ENCODE data around the gene BRSK1. TPM values are rescaled to one million over a fixed set of nuclear protein-coding genes. Genes with fewer than 3 reads are reported as not detected.

BRSK1 gene
- total RNA-seq, 1 donor from 2014 or later = 23.9 TPM

DNA sequence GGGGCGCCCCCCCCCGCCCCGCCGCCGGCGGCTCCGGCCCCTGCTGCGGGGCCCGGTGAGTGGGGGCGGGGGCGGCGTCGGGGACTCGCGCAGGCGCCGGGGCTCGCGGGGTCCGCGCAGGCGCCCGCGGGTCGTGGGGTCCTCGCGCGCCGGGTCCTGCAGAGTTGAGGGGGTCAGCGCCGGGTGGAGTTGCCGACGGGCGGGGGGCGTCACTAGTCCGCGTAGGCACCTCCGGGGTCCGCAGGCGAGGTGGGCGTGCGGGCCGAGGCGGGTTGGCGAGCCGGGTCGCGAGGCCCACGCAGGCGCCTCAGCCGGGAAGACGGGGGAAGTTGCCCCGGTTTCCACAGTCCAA is 25.3 kb upstream of the BRSK1 start:
- TF ChIP-seq CTCF (IDR thresholded peaks at IDR 0.05) = no peak
- Mint-ChIP-seq H3K27me3 (ENCODE audit: unreplicated experiment) (no peaks in the 10 kb centered on the region), H3K27ac (ENCODE audit: unreplicated experiment) (peak overlapping the region; percentile 98), H3K36me3 (ENCODE audit: unreplicated experiment) (peaks cover 2% of the 10 kb centered on the region), H3K4me1 (ENCODE audit: unreplicated experiment) (peaks cover 47% of the 10 kb centered on the region), H3K9me3 (ENCODE audit: unreplicated experiment) (no peaks in the 10 kb centered on the region), H3K4me3 (ENCODE audit: unreplicated experiment) (peak overlapping the region; percentile 81)
- DNase-seq (ENCODE audit: extremely low spot score, unreplicated experiment) = no peak

- TF ChIP-seq CTCF (IDR thresholded peaks at IDR 0.05) = no peak
- Mint-ChIP-seq H3K9me3 (ENCODE audit: unreplicated experiment) (no peaks in the 10 kb centered on the region), H3K27me3 (ENCODE audit: unreplicated experiment) (no peaks in the 10 kb centered on the region), H3K27ac (ENCODE audit: unreplicated experiment) (peak within 1 kb of the TSS; percentile 98), H3K4me1 (ENCODE audit: unreplicated experiment) (peaks cover 45% of the 10 kb centered on the region), H3K4me3 (ENCODE audit: unreplicated experiment) (peak within 1 kb of the TSS; percentile 95), H3K36me3 (ENCODE audit: unreplicated experiment) (peaks cover 2% of the 10 kb centered on the region)
- peak; percentile 100 for DNase-seq (ENCODE audit: extremely low spot score, unreplicated experiment)
Observed at GRCh38 chr19:55258828-55259539, 24.8 kb upstream of the BRSK1 start, which contains the start of gene PPP6R1. Gene PPP6R1, minus strand, starts transcription at chr19:55259017. Its CDS starts 11,914 bp downstream, at chr19:55247103.

- Mint-ChIP-seq H3K27me3 (ENCODE audit: unreplicated experiment) (no peaks in the 10 kb centered on the region), H3K9me3 (ENCODE audit: unreplicated experiment) (no peaks in the 10 kb centered on the region), H3K4me3 (ENCODE audit: unreplicated experiment) (peak overlapping the region; percentile 81), H3K27ac (ENCODE audit: unreplicated experiment) (peak overlapping the region; percentile 98), H3K36me3 (ENCODE audit: unreplicated experiment) (peaks cover 2% of the 10 kb centered on the region), H3K4me1 (ENCODE audit: unreplicated experiment) (peaks cover 43% of the 10 kb centered on the region)
- no peak for DNase-seq (ENCODE audit: extremely low spot score, unreplicated experiment)
- no peak for TF ChIP-seq CTCF (IDR thresholded peaks at IDR 0.05)
Observed at GRCh38 chr19:55259540-55260210, 24.1 kb upstream of the BRSK1 start.

DNA sequence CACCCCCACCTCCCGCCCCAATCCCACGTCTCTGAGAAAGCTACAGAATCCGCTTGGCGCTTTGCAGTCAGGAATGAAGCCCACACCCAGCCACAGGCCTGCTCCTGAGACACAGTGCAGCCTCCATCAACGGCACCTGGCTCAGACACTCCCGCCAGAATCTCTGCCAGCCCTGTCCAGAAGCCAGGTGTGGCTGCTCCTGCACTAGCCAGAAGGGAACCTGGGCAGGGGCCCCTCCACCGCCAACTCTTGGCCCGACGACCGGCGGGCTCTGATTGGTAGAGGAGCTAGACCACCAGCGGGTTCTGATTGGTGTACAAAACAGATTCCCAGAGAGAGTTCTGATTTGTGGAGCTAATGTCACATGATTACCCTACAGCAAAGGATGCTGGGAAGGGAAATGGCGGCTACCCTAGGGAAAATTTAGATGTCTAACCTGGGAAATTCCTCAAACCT is 22.1 kb upstream of the BRSK1 start:
- no peak for TF ChIP-seq CTCF (IDR thresholded peaks at IDR 0.05)
- no peak for DNase-seq (ENCODE audit: extremely low spot score, unreplicated experiment)
- Mint-ChIP-seq H3K9me3 (ENCODE audit: unreplicated experiment) (peaks cover 4% of the 10 kb centered on the region), H3K4me1 (ENCODE audit: unreplicated experiment) (peaks cover 24% of the 10 kb centered on the region), H3K27ac (ENCODE audit: unreplicated experiment) (no peak overlapping the region), H3K4me3 (ENCODE audit: unreplicated experiment) (no peak overlapping the region), H3K36me3 (ENCODE audit: unreplicated experiment) (peaks cover 6% of the 10 kb centered on the region), H3K27me3 (ENCODE audit: unreplicated experiment) (no peaks in the 10 kb centered on the region)

DNA sequence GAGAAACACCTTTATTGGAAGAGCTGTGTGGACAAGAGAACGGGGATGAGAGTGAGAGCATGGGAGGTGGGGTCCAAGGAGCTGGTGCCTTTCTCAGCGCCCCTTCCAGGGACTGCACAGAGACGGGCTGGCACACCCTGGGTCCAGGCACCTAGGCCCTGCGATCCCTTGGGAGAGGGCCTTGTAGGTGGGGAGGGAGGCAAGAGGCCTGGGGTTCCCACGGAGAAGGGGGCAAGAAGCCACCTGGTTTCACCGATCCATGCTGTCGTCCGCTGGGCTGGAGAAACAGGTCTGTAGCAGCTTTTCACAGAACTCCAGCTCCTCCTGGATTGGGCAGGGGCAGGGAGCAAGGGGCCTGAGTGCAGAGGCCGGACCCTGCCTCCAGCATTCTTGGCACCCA is 21.4 kb upstream of the BRSK1 start:
- Mint-ChIP-seq H3K27me3 (ENCODE audit: unreplicated experiment) (no peaks in the 10 kb centered on the region), H3K4me1 (ENCODE audit: unreplicated experiment) (peaks cover 18% of the 10 kb centered on the region), H3K9me3 (ENCODE audit: unreplicated experiment) (peaks cover 4% of the 10 kb centered on the region), H3K4me3 (ENCODE audit: unreplicated experiment) (no peak overlapping the region), H3K27ac (ENCODE audit: unreplicated experiment) (no peak overlapping the region), H3K36me3 (ENCODE audit: unreplicated experiment) (peaks cover 8% of the 10 kb centered on the region)
- TF ChIP-seq CTCF (IDR thresholded peaks at IDR 0.05) = no peak
- no peak for DNase-seq (ENCODE audit: extremely low spot score, unreplicated experiment)
